ENCODE measurements around the gene EEF2K.

Gene EEF2K

GRCh38 chr16:22213801-22214200 lies 7.7 kb downstream of the EEF2K start:
- Histone ChIP-seq H2AFZ (ENCODE audit: low read length) (no peak overlapping the region), H2BK5ac (ENCODE audit: low read length) (no peak overlapping the region), H4K91ac (ENCODE audit: low read depth, low read length, poor library complexity) (no peak overlapping the region), H2BK120ac (ENCODE audit: low read depth, low read length) (no peak overlapping the region), H3K14ac (ENCODE audit: low read length) (no peak overlapping the region), H3K36me3 (replicated peaks in 1 of 2; ENCODE audit: control insufficient read depth in 2 of 2, insufficient read depth in 2 of 2, low read length in 2 of 2) (peaks cover 0 to 1% of the 10 kb centered on the region in 2 donors), H3K4me3 (ENCODE audit: low read length in 2 of 2) (no peak overlapping the region), H2BK15ac (ENCODE audit: low read length) (no peak overlapping the region), H3K27ac (replicated peaks; ENCODE audit: low read length) (no peak overlapping the region), H2AK5ac (ENCODE audit: low read depth, low read length) (no peak overlapping the region), H3K4me2 (ENCODE audit: insufficient read depth, low read length, poor library complexity, severe bottlenecking) (no peak overlapping the region), H3K9me3 (replicated peaks in 1 of 2; ENCODE audit: control insufficient read depth in 2 of 2, insufficient read depth in 1 of 2, low read depth in 1 of 2, low read length in 2 of 2) (peaks cover 0 to 5% of the 10 kb centered on the region in 2 donors), H3K18ac (ENCODE audit: low read length) (no peak overlapping the region), H2BK12ac (ENCODE audit: low read length) (no peak overlapping the region), H3K79me1 (ENCODE audit: low read depth, low read length) (no peaks in the 10 kb centered on the region), H3K27me3 (ENCODE audit: control insufficient read depth in 3 of 3, insufficient read depth in 3 of 3, low read depth in 1 of 3, low read length in 3 of 3) (no peaks in the 10 kb centered on the region), H3K4me1 (ENCODE audit: control insufficient read depth in 2 of 2, insufficient read depth in 1 of 2, low read depth in 1 of 2, low read length in 2 of 2) (peaks cover 0 to 1% of the 10 kb centered on the region in 2 donors), H4K8ac (ENCODE audit: low read depth, low read length) (no peak overlapping the region), H3K23ac (ENCODE audit: low read depth, low read length, poor library complexity) (no peak overlapping the region), H3K4ac (ENCODE audit: low read length) (no peak overlapping the region), H3K9ac (ENCODE audit: low read depth, low read length, poor library complexity) (no peak overlapping the region)
- no CpG with 5 or more reads among the region's 3 CpGs for WGBS, 2 donors (ENCODE audit: extremely low coverage in 2 of 2, insufficient read length in 2 of 2, insufficient replicate concordance in 1 of 2)
- DNase-seq (ENCODE audit: low spot score) = no peak

GRCh38 chr16:22214402-22214801 lies 8.3 kb downstream of the EEF2K start:
- H2AK5ac ChIP-seq (ENCODE audit: low read depth, low read length) = no peak overlapping the region
- H3K4me1 ChIP-seq (ENCODE audit: control insufficient read depth in 2 of 2, insufficient read depth in 1 of 2, low read depth in 1 of 2, low read length in 2 of 2) = peaks cover 0 to 1% of the 10 kb centered on the region in 2 donors
- no peak overlapping the region for H3K14ac ChIP-seq (ENCODE audit: low read length)
- no peak overlapping the region for H3K4me2 ChIP-seq (ENCODE audit: insufficient read depth, low read length, poor library complexity, severe bottlenecking)
- peaks cover 0 to 1% of the 10 kb centered on the region in 2 donors for H3K36me3 ChIP-seq (replicated peaks in 1 of 2; ENCODE audit: control insufficient read depth in 2 of 2, insufficient read depth in 2 of 2, low read length in 2 of 2)
- no peak overlapping the region for H2BK120ac ChIP-seq (ENCODE audit: low read depth, low read length)
- H2BK12ac ChIP-seq (ENCODE audit: low read length) = no peak overlapping the region
- H3K9me3 ChIP-seq (replicated peaks in 1 of 2; ENCODE audit: control insufficient read depth in 2 of 2, insufficient read depth in 1 of 2, low read depth in 1 of 2, low read length in 2 of 2) = peaks cover 0 to 5% of the 10 kb centered on the region in 2 donors
- H4K91ac ChIP-seq (ENCODE audit: low read depth, low read length, poor library complexity) = no peak overlapping the region
- H3K27me3 ChIP-seq (ENCODE audit: control insufficient read depth in 3 of 3, insufficient read depth in 3 of 3, low read depth in 1 of 3, low read length in 3 of 3) = no peaks in the 10 kb centered on the region
- WGBS, 2 donors (ENCODE audit: extremely low coverage in 2 of 2, insufficient read length in 2 of 2, insufficient replicate concordance in 1 of 2) = no CpG with 5 or more reads among the region's 2 CpGs
- no peak overlapping the region for H3K27ac ChIP-seq (replicated peaks; ENCODE audit: low read length)
- H3K18ac ChIP-seq (ENCODE audit: low read length) = no peak overlapping the region
- H3K79me1 ChIP-seq (ENCODE audit: low read depth, low read length) = no peaks in the 10 kb centered on the region
- H2BK15ac ChIP-seq (ENCODE audit: low read length) = no peak overlapping the region
- DNase-seq (ENCODE audit: low spot score) = no peak
- no peak overlapping the region for H3K4ac ChIP-seq (ENCODE audit: low read length)
- H2AFZ ChIP-seq (ENCODE audit: low read length) = no peak overlapping the region
- H3K9ac ChIP-seq (ENCODE audit: low read depth, low read length, poor library complexity) = no peak overlapping the region
- no peak overlapping the region for H4K8ac ChIP-seq (ENCODE audit: low read depth, low read length)
- H3K4me3 ChIP-seq (ENCODE audit: low read length in 2 of 2) = no peak overlapping the region
- no peak overlapping the region for H3K23ac ChIP-seq (ENCODE audit: low read depth, low read length, poor library complexity)
- H2BK5ac ChIP-seq (ENCODE audit: low read length) = no peak overlapping the region

DNA sequence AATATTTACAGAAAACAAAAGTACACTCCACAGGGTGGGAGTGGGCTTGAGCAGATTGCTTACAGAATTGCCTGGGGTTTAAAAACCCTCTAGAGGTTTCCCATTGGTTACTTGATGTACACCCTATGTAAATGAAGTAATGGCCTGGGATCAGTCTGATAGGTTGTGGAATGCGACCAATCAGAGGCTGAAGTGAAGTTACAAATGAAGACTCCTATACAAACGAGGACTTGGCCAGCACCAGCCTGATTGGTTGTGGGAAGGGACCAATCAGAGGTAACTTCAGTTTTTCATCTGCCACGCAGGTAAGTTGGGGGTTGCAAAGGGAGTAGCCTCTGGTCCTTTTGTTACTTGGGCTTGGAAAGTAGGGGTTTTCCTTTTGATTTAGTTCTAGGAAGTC lies 8.8 kb downstream of the EEF2K start:
- Histone ChIP-seq H4K91ac (ENCODE audit: low read depth, low read length, poor library complexity) (no peak overlapping the region), H3K36me3 (replicated peaks in 1 of 2; ENCODE audit: control insufficient read depth in 2 of 2, insufficient read depth in 2 of 2, low read length in 2 of 2) (peaks cover 0 to 1% of the 10 kb centered on the region in 2 donors), H3K4me2 (ENCODE audit: insufficient read depth, low read length, poor library complexity, severe bottlenecking) (no peak overlapping the region), H3K27me3 (ENCODE audit: control insufficient read depth in 3 of 3, insufficient read depth in 3 of 3, low read depth in 1 of 3, low read length in 3 of 3) (no peaks in the 10 kb centered on the region), H2AFZ (ENCODE audit: low read length) (no peak overlapping the region), H2BK5ac (ENCODE audit: low read length) (no peak overlapping the region), H4K8ac (ENCODE audit: low read depth, low read length) (no peak overlapping the region), H3K79me1 (ENCODE audit: low read depth, low read length) (no peaks in the 10 kb centered on the region), H3K14ac (ENCODE audit: low read length) (no peak overlapping the region), H3K9me3 (replicated peaks in 1 of 2; ENCODE audit: control insufficient read depth in 2 of 2, insufficient read depth in 1 of 2, low read depth in 1 of 2, low read length in 2 of 2) (peaks cover 0 to 5% of the 10 kb centered on the region in 2 donors), H3K18ac (ENCODE audit: low read length) (no peak overlapping the region), H2BK120ac (ENCODE audit: low read depth, low read length) (no peak overlapping the region), H3K9ac (ENCODE audit: low read depth, low read length, poor library complexity) (no peak overlapping the region), H3K4me3 (ENCODE audit: low read length in 2 of 2) (no peak overlapping the region), H3K4ac (ENCODE audit: low read length) (no peak overlapping the region), H2BK12ac (ENCODE audit: low read length) (no peak overlapping the region), H3K4me1 (ENCODE audit: control insufficient read depth in 2 of 2, insufficient read depth in 1 of 2, low read depth in 1 of 2, low read length in 2 of 2) (peaks cover 0 to 1% of the 10 kb centered on the region in 2 donors), H2AK5ac (ENCODE audit: low read depth, low read length) (no peak overlapping the region), H2BK15ac (ENCODE audit: low read length) (no peak overlapping the region), H3K27ac (replicated peaks; ENCODE audit: low read length) (no peak overlapping the region), H3K23ac (ENCODE audit: low read depth, low read length, poor library complexity) (no peak overlapping the region)
- WGBS, 2 donors (ENCODE audit: extremely low coverage in 2 of 2, insufficient read length in 2 of 2, insufficient replicate concordance in 1 of 2) = no CpG with 5 or more reads among the region's 3 CpGs
- no peak for DNase-seq (ENCODE audit: low spot score)

- Histone ChIP-seq H3K9me3 (replicated peaks in 1 of 2; ENCODE audit: control insufficient read depth in 2 of 2, insufficient read depth in 1 of 2, low read depth in 1 of 2, low read length in 2 of 2) (no peaks in the 10 kb centered on the region), H3K79me1 (ENCODE audit: low read depth, low read length) (no peaks in the 10 kb centered on the region), H4K91ac (ENCODE audit: low read depth, low read length, poor library complexity) (no peak overlapping the region), H3K14ac (ENCODE audit: low read length) (no peak overlapping the region), H2AFZ (ENCODE audit: low read length) (no peak overlapping the region), H2BK12ac (ENCODE audit: low read length) (no peak overlapping the region), H3K27me3 (ENCODE audit: control insufficient read depth in 3 of 3, insufficient read depth in 3 of 3, low read depth in 1 of 3, low read length in 3 of 3) (no peaks in the 10 kb centered on the region), H3K4ac (ENCODE audit: low read length) (no peak overlapping the region), H3K9ac (ENCODE audit: low read depth, low read length, poor library complexity) (no peak overlapping the region), H3K4me1 (ENCODE audit: control insufficient read depth in 2 of 2, insufficient read depth in 1 of 2, low read depth in 1 of 2, low read length in 2 of 2) (peaks cover 0 to 1% of the 10 kb centered on the region in 2 donors), H3K27ac (replicated peaks; ENCODE audit: low read length) (no peak overlapping the region), H2BK5ac (ENCODE audit: low read length) (no peak overlapping the region), H4K8ac (ENCODE audit: low read depth, low read length) (no peak overlapping the region), H3K18ac (ENCODE audit: low read length) (no peak overlapping the region), H3K4me2 (ENCODE audit: insufficient read depth, low read length, poor library complexity, severe bottlenecking) (no peak overlapping the region), H3K4me3 (ENCODE audit: low read length in 2 of 2) (no peak overlapping the region), H2BK15ac (ENCODE audit: low read length) (no peak overlapping the region), H3K36me3 (replicated peaks in 1 of 2; ENCODE audit: control insufficient read depth in 2 of 2, insufficient read depth in 2 of 2, low read length in 2 of 2) (peaks cover 0 to 1% of the 10 kb centered on the region in 2 donors), H2BK120ac (ENCODE audit: low read depth, low read length) (no peak overlapping the region), H3K23ac (ENCODE audit: low read depth, low read length, poor library complexity) (no peak overlapping the region), H2AK5ac (ENCODE audit: low read depth, low read length) (no peak overlapping the region)
- no peak for DNase-seq (ENCODE audit: low spot score)
- no CpG with 5 or more reads among the region's 9 CpGs for WGBS, 2 donors (ENCODE audit: extremely low coverage in 2 of 2, insufficient read length in 2 of 2, insufficient replicate concordance in 1 of 2)
Observed at GRCh38 chr16:22216191-22216831, 10.2 kb downstream of the EEF2K start.
